Mammary epithelial cell (primary cell): ENCODE results near the gene BRD3.

Experiments
- CTCF ChIP-seq, 2 donors: IDR thresholded peaks in 1 of 2; conservative IDR thresholded peaks in 1 of 2; 2 replicates each; pipeline ENCODE4 v1.5.1; 2011 to 2012; ENCODE audit warnings: inconsistent platforms in 2 of 2, low read length in 2 of 2, mild to moderate bottlenecking in 2 of 2, control low read depth in 1 of 2, low read depth in 1 of 2; ENCODE audit not compliant: insufficient read depth in 1 of 2; ENCODE audit errors: extremely low read depth in 1 of 2
- EZH2 ChIP-seq: IDR thresholded peaks from 2 replicates; pipeline ENCODE4 v1.6.1; 2012; ENCODE audit warnings: low read length, inconsistent platforms, borderline replicate concordance

- TF ChIP-seq CTCF (conservative IDR thresholded peaks at IDR 0.05 in 1 of 2, IDR thresholded peaks at IDR 0.05 in 1 of 2; ENCODE audit: extremely low read depth in 1 of 2, insufficient read depth in 1 of 2, low read depth in 1 of 2, low read length in 2 of 2) (no peak), EZH2 (no peak)
Measured at GRCh38 chr9:134089972-134090371, 22.1 kb upstream of the BRD3 start.
